Neuronal stem cell (in vitro differentiated cells): Measurements from ENCODE around the gene B4GALNT4.

Experiments
- DNase-seq: peaks from one replicate; pipeline ENCODE4 v3.0.0-alpha.2; 2013; ENCODE audit warnings: low spot score
- H2AFZ ChIP-seq: one replicate; pipeline ENCODE4 v1.6.1; 2013; ENCODE audit warnings: mild to moderate bottlenecking, low read length, inconsistent platforms
- H2AK5ac ChIP-seq: 2 replicates; pipeline ENCODE4 v1.6.1; 2013; ENCODE audit warnings: low read depth, mild to moderate bottlenecking, inconsistent platforms, low read length, moderate library complexity, mixed read lengths
- H2BK120ac ChIP-seq: 2 replicates; pipeline ENCODE4 v1.6.1; 2013; ENCODE audit warnings: low read depth, mild to moderate bottlenecking, inconsistent platforms, low read length, moderate library complexity, mixed read lengths
- H2BK12ac ChIP-seq: one replicate; pipeline ENCODE4 v1.6.1; 2013; ENCODE audit warnings: low read length, inconsistent platforms
- H2BK15ac ChIP-seq: 2 replicates; pipeline ENCODE4 v1.6.1; 2013; ENCODE audit warnings: mild to moderate bottlenecking, low read length, inconsistent platforms, mixed read lengths
- H2BK5ac ChIP-seq: one replicate; pipeline ENCODE4 v1.6.1; 2013; ENCODE audit warnings: inconsistent platforms, mild to moderate bottlenecking, low read length, moderate library complexity
- H3K14ac ChIP-seq: one replicate; pipeline ENCODE4 v1.6.1; 2013; ENCODE audit warnings: low read length, inconsistent platforms
- H3K18ac ChIP-seq: 2 replicates; pipeline ENCODE4 v1.6.1; 2013; ENCODE audit warnings: low read length, inconsistent platforms
- H3K23ac ChIP-seq: 2 replicates; pipeline ENCODE4 v1.6.1; 2013; ENCODE audit warnings: low read depth, mild to moderate bottlenecking, mixed read lengths, low read length, inconsistent platforms; ENCODE audit not compliant: poor library complexity
- H3K27ac ChIP-seq: replicated peaks from 3 replicates; pipeline ENCODE4 v1.5.1; 2013; ENCODE audit warnings: low read length, inconsistent platforms
- H3K27me3 ChIP-seq, 3 experiments: 2 replicates each; pipeline ENCODE4 v1.6.1; 2013; ENCODE audit warnings: low read length in 3 of 3, mild to moderate bottlenecking in 2 of 3, inconsistent platforms in 1 of 3, low read depth in 1 of 3, mixed read lengths in 1 of 3, moderate library complexity in 1 of 3; ENCODE audit not compliant: control insufficient read depth in 3 of 3, insufficient read depth in 3 of 3
- H3K36me3 ChIP-seq, 2 donors: replicated peaks in 1 of 2; 2 replicates each; pipeline ENCODE4 v1.6.1; 2013; ENCODE audit warnings: low read length in 2 of 2; ENCODE audit not compliant: control insufficient read depth in 2 of 2, insufficient read depth in 2 of 2
- H3K4ac ChIP-seq: 2 replicates; pipeline ENCODE4 v1.6.1; 2013; ENCODE audit warnings: inconsistent platforms, mild to moderate bottlenecking, low read length, moderate library complexity
- H3K4me1 ChIP-seq, 2 donors: 1 replicate in 1 of 2; 2 replicates in 1 of 2; pipeline ENCODE4 v1.6.1; 2013; ENCODE audit warnings: low read length in 2 of 2, low read depth in 1 of 2; ENCODE audit not compliant: control insufficient read depth in 2 of 2, insufficient read depth in 1 of 2
- H3K4me2 ChIP-seq: one replicate; pipeline ENCODE4 v1.6.1; 2013; ENCODE audit warnings: mild to moderate bottlenecking, low read length, inconsistent platforms; ENCODE audit not compliant: insufficient read depth, poor library complexity, severe bottlenecking
- H3K4me3 ChIP-seq, 2 donors: 2 replicates each; pipeline ENCODE4 v1.5.1; 2013; ENCODE audit warnings: low read length in 2 of 2, mild to moderate bottlenecking in 2 of 2, inconsistent platforms in 1 of 2, moderate library complexity in 1 of 2
- H3K79me1 ChIP-seq: one replicate; pipeline ENCODE4 v1.6.1; 2013; ENCODE audit warnings: low read depth, mild to moderate bottlenecking, inconsistent platforms, low read length, moderate library complexity
- H3K9ac ChIP-seq: one replicate; pipeline ENCODE4 v1.6.1; 2013; ENCODE audit warnings: mild to moderate bottlenecking, low read depth, low read length, inconsistent platforms; ENCODE audit not compliant: poor library complexity
- H3K9me3 ChIP-seq, 2 donors: replicated peaks in 1 of 2; 2 replicates each; pipeline versions ENCODE3 to v1.6.1; 2013; ENCODE audit warnings: low read length in 2 of 2, mild to moderate bottlenecking in 2 of 2, inconsistent platforms in 1 of 2, low read depth in 1 of 2, mixed read lengths in 1 of 2, moderate library complexity in 1 of 2; ENCODE audit not compliant: control insufficient read depth in 2 of 2, insufficient read depth in 1 of 2
- H4K8ac ChIP-seq: one replicate; pipeline ENCODE4 v1.6.1; 2013; ENCODE audit warnings: low read depth, mild to moderate bottlenecking, inconsistent platforms, low read length, moderate library complexity
- H4K91ac ChIP-seq: one replicate; pipeline ENCODE4 v1.6.1; 2013; ENCODE audit warnings: low read length, low read depth, mild to moderate bottlenecking, inconsistent platforms; ENCODE audit not compliant: poor library complexity
- WGBS, 2 donors: extraction: QIAGEN DNeasy Blood & Tissue Kit; methylation state at CpG; one replicate each; pipeline ENCODE4 v1.1.7; 2013; ENCODE audit warnings: missing lambda C conversion rate in 2 of 2, mixed read lengths in 1 of 2; ENCODE audit not compliant: insufficient read length in 2 of 2, insufficient replicate concordance in 1 of 2; ENCODE audit errors: extremely low coverage in 2 of 2; 5-methylcytosine and 5-hydroxymethylcytosine counted together

B4GALNT4 gene

GRCh38 chr11:375065-376025 is 6.0 kb downstream of the B4GALNT4 start:
- Histone ChIP-seq H2AFZ (no peak overlapping the region), H3K27ac (no peak overlapping the region), H3K36me3 (peaks cover 49 to 77% of the 10 kb centered on the region in 2 donors), H2AK5ac (no peak overlapping the region), H3K9me3 (peaks cover 4 to 6% of the 10 kb centered on the region in 2 donors), H4K91ac (no peak overlapping the region), H3K4ac (no peak overlapping the region), H3K14ac (no peak overlapping the region), H3K4me1 (peaks cover 1 to 2% of the 10 kb centered on the region in 2 donors), H3K9ac (no peak overlapping the region), H2BK5ac (no peak overlapping the region), H3K27me3 (no peaks in the 10 kb centered on the region), H3K79me1 (peaks cover 30% of the 10 kb centered on the region), H2BK15ac (no peak overlapping the region), H2BK120ac (no peak overlapping the region), H3K4me3 (no peak overlapping the region), H3K4me2 (no peak overlapping the region), H4K8ac (no peak overlapping the region), H3K23ac (peak overlapping the region; percentile 93), H3K18ac (no peak overlapping the region), H2BK12ac (no peak overlapping the region)
- no peak for DNase-seq
- no CpG with 5 or more reads among the region's 41 CpGs for WGBS, 2 donors

GRCh38 chr11:376531-377173 is 7.4 kb downstream of the B4GALNT4 start:
- Histone ChIP-seq H3K4me3 (no peak overlapping the region), H3K4ac (no peak overlapping the region), H3K79me1 (peaks cover 22% of the 10 kb centered on the region), H4K8ac (no peak overlapping the region), H3K4me2 (no peak overlapping the region), H2AK5ac (no peak overlapping the region), H2BK15ac (no peak overlapping the region), H3K14ac (no peak overlapping the region), H4K91ac (no peak overlapping the region), H2BK5ac (no peak overlapping the region), H2BK12ac (no peak overlapping the region), H3K18ac (no peak overlapping the region), H2AFZ (no peak overlapping the region), H3K9ac (no peak overlapping the region), H3K27me3 (no peaks in the 10 kb centered on the region), H3K9me3 (peaks cover 4 to 5% of the 10 kb centered on the region in 2 donors), H2BK120ac (no peak overlapping the region), H3K23ac (no peak overlapping the region), H3K4me1 (no peaks in the 10 kb centered on the region), H3K27ac (no peak overlapping the region), H3K36me3 (peaks cover 45 to 81% of the 10 kb centered on the region in 2 donors)
- DNase-seq, result no peak
- no CpG with 5 or more reads among the region's 70 CpGs for WGBS, 2 donors

DNA sequence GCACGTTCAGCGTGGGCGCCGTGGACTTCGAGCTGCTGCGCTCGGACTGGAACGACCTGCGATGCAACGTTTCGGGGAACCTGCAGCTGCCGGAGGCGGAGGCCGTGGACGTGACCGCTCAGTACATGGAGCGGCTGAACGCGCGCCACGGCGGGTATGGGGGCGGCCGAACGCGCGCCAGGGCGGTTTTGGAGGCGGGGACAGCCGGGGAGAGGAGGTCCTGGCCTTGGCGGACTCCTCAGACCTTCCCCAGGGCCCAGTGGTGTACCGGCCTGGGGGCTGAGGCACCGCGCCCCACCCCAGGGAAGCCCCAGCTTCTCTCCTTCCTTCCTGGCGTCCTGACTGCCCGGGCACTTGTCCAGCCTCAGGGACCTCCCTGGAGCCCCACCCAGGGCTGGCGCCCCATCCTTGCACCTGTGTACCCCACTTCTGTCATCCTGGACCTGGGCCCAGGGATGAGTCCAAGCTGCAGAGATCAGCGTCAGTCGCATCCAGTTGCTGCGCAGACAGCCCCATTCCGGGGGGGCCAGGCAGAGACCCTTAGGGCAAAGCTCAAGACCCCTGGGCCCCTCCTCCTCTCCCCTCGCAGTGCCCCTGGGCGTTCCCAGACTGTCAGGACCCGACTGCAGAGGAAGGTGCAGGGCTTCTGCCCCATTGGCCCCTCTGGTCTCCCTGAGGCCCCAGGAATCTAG is 8.0 kb downstream of the B4GALNT4 start:
- H3K4me3 ChIP-seq, result no peak overlapping the region
- H4K91ac ChIP-seq, result no peak overlapping the region
- peak overlapping the region; percentile 11 for H2BK5ac ChIP-seq
- H3K18ac ChIP-seq, result no peak overlapping the region
- peaks cover 41 to 81% of the 10 kb centered on the region in 2 donors for H3K36me3 ChIP-seq
- no peak overlapping the region for H4K8ac ChIP-seq
- peaks cover 4 to 5% of the 10 kb centered on the region in 2 donors for H3K9me3 ChIP-seq
- no peak overlapping the region for H2BK120ac ChIP-seq
- H3K4me2 ChIP-seq, result no peak overlapping the region
- H2AK5ac ChIP-seq, result no peak overlapping the region
- no CpG with 5 or more reads among the region's 44 CpGs for WGBS, 2 donors
- no peaks in the 10 kb centered on the region for H3K27me3 ChIP-seq
- no peak overlapping the region for H2BK15ac ChIP-seq
- H3K14ac ChIP-seq, result peak overlapping the region; percentile 82
- H3K4ac ChIP-seq, result no peak overlapping the region
- no peak overlapping the region for H2BK12ac ChIP-seq
- H3K23ac ChIP-seq, result no peak overlapping the region
- no peaks in the 10 kb centered on the region for H3K4me1 ChIP-seq
- no peak overlapping the region for H2AFZ ChIP-seq
- peaks cover 20% of the 10 kb centered on the region for H3K79me1 ChIP-seq
- H3K9ac ChIP-seq, result no peak overlapping the region
- DNase-seq, result no peak
- no peak overlapping the region for H3K27ac ChIP-seq
